IgD-negative memory B cell (primary cell): ENCODE results near the gene SIRT1. TPM values are rescaled to one million over a fixed set of nuclear protein-coding genes. Genes with fewer than 3 reads are reported as not detected.
"Not testable (repeated sequence)": the region's sequence is repeated elsewhere in the genome, so short reads cannot be mapped to it uniquely, and the experiment has no call there.

Experiments
- H3K27ac Mint-ChIP-seq, 3 donors: one replicate each; pipeline ENCODE4 v1.8.0; 2020 to 2022; ENCODE audit warnings: mild to moderate bottlenecking in 3 of 3, mixed read lengths in 3 of 3, moderate library complexity in 1 of 3
- H3K27me3 Mint-ChIP-seq: one replicate; pipeline ENCODE4 v1.8.0; 2021; ENCODE audit warnings: mixed read lengths
- H3K36me3 Mint-ChIP-seq: one replicate; pipeline ENCODE4 v1.8.0; 2020; ENCODE audit warnings: mild to moderate bottlenecking, mixed read lengths
- H3K4me1 Mint-ChIP-seq, 3 donors: one replicate each; pipeline ENCODE4 v1.8.0; 2020 to 2022; ENCODE audit warnings: mixed read lengths in 3 of 3, mild to moderate bottlenecking in 1 of 3
- H3K4me3 Mint-ChIP-seq, 4 donors: one replicate each; pipeline ENCODE4 v1.8.0; 2020 to 2022; ENCODE audit warnings: mild to moderate bottlenecking in 4 of 4, mixed read lengths in 4 of 4, moderate library complexity in 3 of 4
- H3K9me3 Mint-ChIP-seq, 3 donors: one replicate each; pipeline ENCODE4 v1.8.0; 2020 to 2021; ENCODE audit warnings: mixed read lengths in 3 of 3, mild to moderate bottlenecking in 1 of 3
- polyA plus RNA-seq: library from polyadenylated mRNA; unstranded; fragments of 300-500 nt; fragmentation: Illumina TruSeq; gene quantifications from one replicate; pipeline ENCODE4 v1.2.3, GENCODE V29; 2021

Gene SIRT1
- polyA plus RNA-seq: 21.6 TPM

GRCh38 chr10:67884313-67884841, at the start of gene SIRT1:
Gene SIRT1, plus strand, starts transcription at chr10:67884656. Its CDS starts 66 bp downstream, at chr10:67884722.
- no peaks in the 10 kb centered on the region for H3K27me3 Mint-ChIP-seq
- peak within 1 kb of the TSS; percentile 83 to 97 (median 94) for H3K4me3 Mint-ChIP-seq
- peaks cover 19 to 25% (median 20%) of the 10 kb centered on the region in 3 donors for H3K4me1 Mint-ChIP-seq
- no peaks in the 10 kb centered on the region for H3K9me3 Mint-ChIP-seq
- peak within 1 kb of the TSS; percentile 91 to 97 (median 97) for H3K27ac Mint-ChIP-seq
- H3K36me3 Mint-ChIP-seq: peaks cover 7% of the 10 kb centered on the region

- H3K4me1 Mint-ChIP-seq, H3K4me3 Mint-ChIP-seq, H3K27ac Mint-ChIP-seq, H3K36me3 Mint-ChIP-seq, H3K27me3 Mint-ChIP-seq, H3K9me3 Mint-ChIP-seq: not testable (repeated sequence)
Measured at GRCh38 chr10:67835541-67836394, 48.7 kb upstream of the SIRT1 start.

DNA sequence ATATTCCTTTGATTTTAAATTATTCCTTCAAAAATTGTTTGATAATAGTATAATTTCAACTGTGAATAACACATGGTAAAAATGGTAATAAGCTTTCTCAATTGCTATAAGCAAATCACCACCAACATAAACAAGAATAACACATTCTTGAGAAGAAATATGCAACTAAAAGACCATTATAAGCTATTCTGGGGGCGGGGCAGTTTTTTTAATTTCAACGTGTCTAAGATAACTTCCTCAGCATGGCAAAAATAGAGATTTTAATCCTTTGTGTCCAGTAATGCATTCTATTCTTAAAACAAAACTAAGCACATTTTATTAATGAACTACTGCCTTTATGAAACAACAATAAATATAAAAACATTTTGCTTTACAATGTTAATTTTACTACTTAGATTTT, 48.0 kb upstream of the SIRT1 start:
- no peaks in the 10 kb centered on the region for H3K27me3 Mint-ChIP-seq
- peaks cover 0 to 3% (median 0%) of the 10 kb centered on the region in 3 donors for H3K9me3 Mint-ChIP-seq
- H3K4me1 Mint-ChIP-seq: peaks cover 0 to 3% (median 2%) of the 10 kb centered on the region in 3 donors
- H3K4me3 Mint-ChIP-seq: no peak overlapping the region
- H3K36me3 Mint-ChIP-seq: no peaks in the 10 kb centered on the region
- no peak overlapping the region for H3K27ac Mint-ChIP-seq

- Mint-ChIP-seq H3K27me3 (no peaks in the 10 kb centered on the region), H3K27ac (no peak overlapping the region), H3K36me3 (no peaks in the 10 kb centered on the region), H3K4me3 (no peak overlapping the region), H3K4me1 (peaks cover 0 to 3% (median 2%) of the 10 kb centered on the region in 3 donors), H3K9me3 (peaks cover 0 to 4% (median 0%) of the 10 kb centered on the region in 3 donors)
Measured at GRCh38 chr10:67836972-67837371, 47.5 kb upstream of the SIRT1 start.

- Mint-ChIP-seq H3K27ac (no peak within 1 kb of the TSS), H3K27me3 (no peaks in the 10 kb centered on the region), H3K36me3 (no peaks in the 10 kb centered on the region), H3K4me3 (no peak within 1 kb of the TSS), H3K9me3 (peaks cover 0 to 4% (median 3%) of the 10 kb centered on the region in 3 donors), H3K4me1 (peaks cover 0 to 3% (median 2%) of the 10 kb centered on the region in 3 donors)
Measured at GRCh38 chr10:67837541-67838314, 46.7 kb upstream of the SIRT1 start, which contains the start of gene DNAJC12. Gene DNAJC12, minus strand, starts transcription at chr10:67838188. Its CDS starts 177 bp downstream, at chr10:67838011.

DNA sequence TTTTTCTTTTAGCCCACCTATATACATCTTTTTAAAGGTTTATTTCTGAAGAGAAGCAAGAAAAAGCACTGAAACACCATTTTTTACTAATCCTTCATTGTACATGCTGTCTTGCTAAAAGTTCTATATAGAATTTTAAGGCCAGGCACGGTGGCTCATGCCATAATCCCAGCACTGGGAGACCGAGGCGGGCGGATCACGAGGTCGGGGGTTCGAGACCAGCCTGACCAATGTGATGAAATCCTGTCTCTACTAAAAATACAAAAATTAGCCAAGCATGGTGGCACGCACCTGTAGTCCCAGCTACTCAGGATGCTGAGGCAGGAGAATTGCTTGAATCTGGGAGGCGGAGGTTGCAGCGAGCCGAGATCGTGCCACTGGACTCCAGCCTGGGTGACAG, 44.9 kb upstream of the SIRT1 start:
- not testable (repeated sequence) for H3K27me3 Mint-ChIP-seq, H3K27ac Mint-ChIP-seq, H3K36me3 Mint-ChIP-seq, H3K4me3 Mint-ChIP-seq, H3K4me1 Mint-ChIP-seq, H3K9me3 Mint-ChIP-seq

DNA sequence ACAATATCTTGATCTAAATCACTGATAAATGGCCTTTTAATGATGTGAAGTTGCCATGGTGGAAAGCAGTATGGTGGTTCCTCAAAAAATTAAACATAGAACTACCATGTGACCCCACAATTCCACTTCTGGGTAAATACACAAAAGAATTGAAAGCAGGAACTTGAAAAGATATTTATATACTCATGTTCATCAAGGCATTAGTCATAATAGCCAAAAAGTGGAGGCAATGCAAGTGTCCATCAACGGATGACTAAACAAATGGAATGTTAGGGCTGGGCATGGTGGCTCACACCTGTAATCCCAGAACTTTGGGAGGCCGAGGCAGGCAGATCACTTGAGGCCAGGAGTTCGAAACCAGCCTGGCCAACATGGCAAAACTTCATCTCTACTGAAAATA, 44.5 kb upstream of the SIRT1 start:
- H3K36me3 Mint-ChIP-seq: no peaks in the 10 kb centered on the region
- peaks cover 0 to 4% (median 3%) of the 10 kb centered on the region in 3 donors for H3K9me3 Mint-ChIP-seq
- H3K4me3 Mint-ChIP-seq: no peak overlapping the region
- H3K27ac Mint-ChIP-seq: no peak overlapping the region
- no peaks in the 10 kb centered on the region for H3K27me3 Mint-ChIP-seq
- H3K4me1 Mint-ChIP-seq: peaks cover 0 to 3% (median 2%) of the 10 kb centered on the region in 3 donors

GRCh38 chr10:67841737-67842136, 42.7 kb upstream of the SIRT1 start:
- H3K27ac Mint-ChIP-seq: no peak overlapping the region
- no peaks in the 10 kb centered on the region for H3K27me3 Mint-ChIP-seq
- no peaks in the 10 kb centered on the region for H3K36me3 Mint-ChIP-seq
- H3K4me1 Mint-ChIP-seq: peaks cover 0 to 3% (median 2%) of the 10 kb centered on the region in 3 donors
- H3K9me3 Mint-ChIP-seq: peaks cover 0 to 4% (median 3%) of the 10 kb centered on the region in 3 donors
- no peak overlapping the region for H3K4me3 Mint-ChIP-seq

DNA sequence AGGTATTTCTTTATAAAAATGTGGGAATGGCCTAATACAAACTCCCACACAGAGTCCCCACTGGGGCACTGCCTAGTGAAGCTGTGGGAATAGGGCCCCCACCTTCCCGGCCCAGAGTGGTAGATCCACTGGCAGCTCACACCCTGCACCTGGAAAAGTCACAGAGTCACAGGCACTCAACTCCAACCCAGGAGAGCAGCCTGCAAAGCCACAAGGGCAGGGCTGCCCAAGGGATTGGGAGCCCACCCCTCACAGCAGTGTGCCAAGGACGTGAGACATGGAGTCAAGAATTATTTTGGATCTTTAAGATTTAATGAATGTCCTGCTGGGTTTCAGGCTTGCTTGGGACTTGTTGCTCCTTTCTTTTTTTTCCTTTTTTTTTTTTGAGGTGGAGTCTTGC, 41.2 kb upstream of the SIRT1 start:
- Mint-ChIP-seq H3K4me3 (no peak overlapping the region), H3K4me1 (no peaks in the 10 kb centered on the region), H3K36me3 (no peaks in the 10 kb centered on the region), H3K9me3 (peaks cover 0 to 4% (median 3%) of the 10 kb centered on the region in 3 donors), H3K27ac (no peak overlapping the region), H3K27me3 (no peaks in the 10 kb centered on the region)

DNA sequence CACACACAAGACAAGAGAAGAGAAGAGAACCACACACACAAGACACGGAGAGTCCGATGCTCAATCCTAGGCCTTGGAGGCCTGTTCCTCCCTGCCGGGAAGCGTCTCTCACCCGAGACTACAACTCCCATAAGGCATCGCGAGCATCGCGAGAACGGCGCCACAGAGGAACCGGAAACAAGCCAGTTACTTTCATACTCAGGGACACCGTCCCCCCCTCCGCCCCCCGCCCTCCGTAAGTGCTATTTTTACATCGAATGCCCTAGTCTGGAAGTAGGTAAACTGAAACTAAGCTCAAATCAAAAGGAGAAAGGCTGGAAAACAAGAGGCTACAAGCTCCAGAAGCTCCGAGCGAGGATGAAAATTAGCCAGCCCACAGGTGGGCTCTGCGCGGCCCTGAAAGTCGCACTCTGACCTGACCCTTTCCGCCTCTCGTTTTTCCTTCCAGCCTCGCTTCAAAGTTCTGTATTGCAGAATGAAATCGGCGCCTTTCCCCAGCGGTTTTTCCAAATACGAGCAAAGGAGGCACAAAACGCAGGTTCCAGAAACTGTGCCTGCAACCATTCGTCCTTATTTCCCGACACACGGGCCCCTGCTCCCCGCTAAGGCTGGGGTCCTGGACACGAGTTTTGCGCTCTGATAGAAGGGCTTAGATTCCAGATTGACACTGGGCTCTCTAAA, 35.0 kb upstream of the SIRT1 start:
- Mint-ChIP-seq H3K27me3 (no peaks in the 10 kb centered on the region), H3K4me3 (peak overlapping the region; percentile 90 to 99 (median 98)), H3K4me1 (peaks cover 8 to 11% (median 8%) of the 10 kb centered on the region in 3 donors), H3K36me3 (no peaks in the 10 kb centered on the region), H3K27ac (peak overlapping the region; percentile 78 to 98 (median 98)), H3K9me3 (no peaks in the 10 kb centered on the region)

- Mint-ChIP-seq H3K9me3 (no peaks in the 10 kb centered on the region), H3K4me1 (peaks cover 11 to 12% (median 11%) of the 10 kb centered on the region in 3 donors), H3K36me3 (no peaks in the 10 kb centered on the region), H3K27me3 (no peaks in the 10 kb centered on the region), H3K27ac (peak overlapping the region in 1 of 3 donors; percentile 55), H3K4me3 (peak overlapping the region in 3 of 4 donors; percentile 41 to 74 (median 58))
Measured at GRCh38 chr10:67851186-67851585, 33.3 kb upstream of the SIRT1 start.

DNA sequence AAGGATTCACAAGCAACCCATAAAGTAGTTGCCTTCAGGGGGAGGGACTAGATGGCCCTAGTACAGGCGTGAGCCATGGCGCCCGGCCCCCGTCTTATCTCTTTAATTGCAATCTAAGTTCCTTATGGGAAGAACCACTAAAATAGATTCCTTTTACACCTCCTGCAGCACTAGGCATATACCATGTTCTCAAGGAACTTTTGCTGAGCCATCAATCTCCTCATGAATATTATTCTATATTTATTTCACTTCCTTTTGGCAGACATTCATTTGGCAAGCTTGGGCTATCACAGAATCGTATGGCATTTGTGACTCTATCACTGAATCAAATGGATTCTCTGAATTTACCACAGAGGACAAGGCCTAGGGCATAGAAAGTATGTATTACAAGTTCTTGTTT, 31.7 kb upstream of the SIRT1 start:
- peaks cover 11 to 12% (median 11%) of the 10 kb centered on the region in 3 donors for H3K4me1 Mint-ChIP-seq
- peak overlapping the region in 1 of 4 donors; percentile 27 for H3K4me3 Mint-ChIP-seq
- H3K36me3 Mint-ChIP-seq: no peaks in the 10 kb centered on the region

GRCh38 chr10:67853512-67853911, 30.9 kb upstream of the SIRT1 start:
- H3K4me3 Mint-ChIP-seq: no peak overlapping the region
- H3K9me3 Mint-ChIP-seq: no peaks in the 10 kb centered on the region

More for the DNA sequence above, 31.7 kb upstream of the SIRT1 start:
- Mint-ChIP-seq H3K27ac (peak overlapping the region in 1 of 3 donors; percentile 26), H3K9me3 (no peaks in the 10 kb centered on the region), H3K27me3 (no peaks in the 10 kb centered on the region)

GRCh38 chr10:67858971-67859370, 25.5 kb upstream of the SIRT1 start:
- Mint-ChIP-seq H3K9me3 (no peaks in the 10 kb centered on the region), H3K27ac (no peak overlapping the region), H3K27me3 (no peaks in the 10 kb centered on the region), H3K4me3 (no peak overlapping the region), H3K4me1 (peaks cover 4 to 5% (median 5%) of the 10 kb centered on the region in 3 donors), H3K36me3 (peaks cover 2% of the 10 kb centered on the region)

More at GRCh38 chr10:67853512-67853911, 30.9 kb upstream of the SIRT1 start:
- Mint-ChIP-seq H3K36me3 (no peaks in the 10 kb centered on the region), H3K27ac (no peak overlapping the region), H3K4me1 (peaks cover 11 to 12% (median 11%) of the 10 kb centered on the region in 3 donors), H3K27me3 (no peaks in the 10 kb centered on the region)
